Adrenal gland (tissue), 5 donors: ENCODE measurements around the gene RRAGD.

ENCODE experiments used
- POLR2A ChIP-seq, 2 donors: fragments of 450-650 bp; IDR thresholded peaks; one replicate each; pipeline ENCODE4 v1.6.1; 2017; ENCODE audit warnings: antibody characterized with exemption in 2 of 2, mild to moderate bottlenecking in 2 of 2, moderate library complexity in 1 of 2
- TF ChIP-seq, protein P1 (sequence below), 6 experiments: fragments of 450-650 bp in 4 of 6; fragments of 200-600 bp in 2 of 6; sonication (generic) in 1 of 6; IDR thresholded peaks; 1 replicate in 5 of 6; 2 replicates in 1 of 6; pipeline versions ENCODE4 v1.5.1 to v1.8.0; 2016 to 2021; ENCODE audit warnings: antibody characterized with exemption in 6 of 6, mild to moderate bottlenecking in 2 of 6, moderate library complexity in 1 of 6
- donor health status: DM: no; HTN: no; CAD: no.

DNA sequence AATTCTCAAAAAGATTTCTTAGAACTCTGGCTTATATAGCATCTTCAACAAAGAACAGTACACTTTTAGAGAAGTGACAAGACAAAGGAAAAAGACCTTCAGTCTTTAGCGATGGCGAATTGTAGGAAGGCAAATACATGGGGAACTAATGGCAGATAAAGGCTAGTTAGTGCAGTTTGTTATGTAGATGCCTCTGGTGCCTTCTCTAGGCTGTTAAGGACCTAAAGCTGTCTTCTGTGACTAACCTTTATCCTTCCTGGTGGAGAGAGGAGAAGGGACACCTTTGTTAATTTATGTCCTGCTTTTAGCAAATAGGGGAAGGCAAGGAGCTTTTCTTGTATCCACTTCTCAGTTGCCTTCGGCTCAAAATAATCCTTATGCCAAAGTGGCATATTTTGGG is 28.1 kb upstream of the RRAGD start:
- TF ChIP-seq, protein P1, sequence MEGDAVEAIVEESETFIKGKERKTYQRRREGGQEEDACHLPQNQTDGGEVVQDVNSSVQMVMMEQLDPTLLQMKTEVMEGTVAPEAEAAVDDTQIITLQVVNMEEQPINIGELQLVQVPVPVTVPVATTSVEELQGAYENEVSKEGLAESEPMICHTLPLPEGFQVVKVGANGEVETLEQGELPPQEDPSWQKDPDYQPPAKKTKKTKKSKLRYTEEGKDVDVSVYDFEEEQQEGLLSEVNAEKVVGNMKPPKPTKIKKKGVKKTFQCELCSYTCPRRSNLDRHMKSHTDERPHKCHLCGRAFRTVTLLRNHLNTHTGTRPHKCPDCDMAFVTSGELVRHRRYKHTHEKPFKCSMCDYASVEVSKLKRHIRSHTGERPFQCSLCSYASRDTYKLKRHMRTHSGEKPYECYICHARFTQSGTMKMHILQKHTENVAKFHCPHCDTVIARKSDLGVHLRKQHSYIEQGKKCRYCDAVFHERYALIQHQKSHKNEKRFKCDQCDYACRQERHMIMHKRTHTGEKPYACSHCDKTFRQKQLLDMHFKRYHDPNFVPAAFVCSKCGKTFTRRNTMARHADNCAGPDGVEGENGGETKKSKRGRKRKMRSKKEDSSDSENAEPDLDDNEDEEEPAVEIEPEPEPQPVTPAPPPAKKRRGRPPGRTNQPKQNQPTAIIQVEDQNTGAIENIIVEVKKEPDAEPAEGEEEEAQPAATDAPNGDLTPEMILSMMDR (IDR thresholded peaks at IDR 0.05): no peak
- no peak for TF ChIP-seq POLR2A (IDR thresholded peaks at IDR 0.05)
